ENCODE results near the gene ATP5F1D.
"Not testable (repeated sequence)": the region's sequence is repeated elsewhere in the genome, so short reads cannot be mapped to it uniquely, and the experiment has no call there.

Gene ATP5F1D

GRCh38 chr19:1241417-1242095, at the start of gene ATP5F1D:
ATP5F1D (plus strand) TSS chr19:1241751; CDS start chr19:1241851, 100 bp downstream.
- no peak for TF ChIP-seq CTCF (IDR thresholded peaks at IDR 0.05; ENCODE audit: low read depth, low read length)
- peak within 1 kb of the TSS; percentile 73 for H3K4me3 ChIP-seq (ENCODE audit: low read depth, low read length)

GRCh38 chr19:1199531-1199930, 42.0 kb upstream of the ATP5F1D start:
- H3K4me3 ChIP-seq (ENCODE audit: low read depth, low read length): no peak overlapping the region
- no peak for TF ChIP-seq CTCF (IDR thresholded peaks at IDR 0.05; ENCODE audit: low read depth, low read length)

GRCh38 chr19:1200614-1201013, 40.9 kb upstream of the ATP5F1D start:
- not testable (repeated sequence) for H3K4me3 ChIP-seq (ENCODE audit: low read depth, low read length)

GRCh38 chr19:1205114-1206099, 36.1 kb upstream of the ATP5F1D start, which contains the start of gene STK11:
STK11 (plus strand) TSS chr19:1205778; CDS start chr19:1206914, 1,136 bp downstream.
- no peak for TF ChIP-seq CTCF (IDR thresholded peaks at IDR 0.05; ENCODE audit: low read depth, low read length)
- H3K4me3 ChIP-seq (ENCODE audit: low read depth, low read length): peak within 1 kb of the TSS; percentile 76

- H3K4me3 ChIP-seq (ENCODE audit: low read depth, low read length): peak overlapping the region; percentile 76
- no peak for TF ChIP-seq CTCF (IDR thresholded peaks at IDR 0.05; ENCODE audit: low read depth, low read length)
Observed at GRCh38 chr19:1206150-1206863, 35.2 kb upstream of the ATP5F1D start.

- no peak for TF ChIP-seq CTCF (IDR thresholded peaks at IDR 0.05; ENCODE audit: low read depth, low read length)
- peak overlapping the region; percentile 76 for H3K4me3 ChIP-seq (ENCODE audit: low read depth, low read length)
Observed at GRCh38 chr19:1206864-1207450, 34.6 kb upstream of the ATP5F1D start.

GRCh38 chr19:1208830-1209229, 32.7 kb upstream of the ATP5F1D start:
- H3K4me3 ChIP-seq (ENCODE audit: low read depth, low read length): not testable (repeated sequence)

All from WI38 (cell line).